Neuronal stem cell (in vitro differentiated cells): ENCODE measurements around the gene LRRC49.
"Not testable (repeated sequence)": the region's sequence is repeated elsewhere in the genome, so short reads cannot be mapped to it uniquely, and the experiment has no call there.

Experiments
- DNase-seq: peaks from one replicate; pipeline ENCODE4 v3.0.0-alpha.2; 2013; ENCODE audit warnings: low spot score
- H2AFZ ChIP-seq: one replicate; pipeline ENCODE4 v1.6.1; 2013; ENCODE audit warnings: mild to moderate bottlenecking, low read length, inconsistent platforms
- H2AK5ac ChIP-seq: 2 replicates; pipeline ENCODE4 v1.6.1; 2013; ENCODE audit warnings: low read depth, mild to moderate bottlenecking, inconsistent platforms, low read length, moderate library complexity, mixed read lengths
- H2BK120ac ChIP-seq: 2 replicates; pipeline ENCODE4 v1.6.1; 2013; ENCODE audit warnings: low read depth, mild to moderate bottlenecking, inconsistent platforms, low read length, moderate library complexity, mixed read lengths
- H2BK12ac ChIP-seq: one replicate; pipeline ENCODE4 v1.6.1; 2013; ENCODE audit warnings: low read length, inconsistent platforms
- H2BK15ac ChIP-seq: 2 replicates; pipeline ENCODE4 v1.6.1; 2013; ENCODE audit warnings: mild to moderate bottlenecking, low read length, inconsistent platforms, mixed read lengths
- H2BK5ac ChIP-seq: one replicate; pipeline ENCODE4 v1.6.1; 2013; ENCODE audit warnings: inconsistent platforms, mild to moderate bottlenecking, low read length, moderate library complexity
- H3K14ac ChIP-seq: one replicate; pipeline ENCODE4 v1.6.1; 2013; ENCODE audit warnings: low read length, inconsistent platforms
- H3K18ac ChIP-seq: 2 replicates; pipeline ENCODE4 v1.6.1; 2013; ENCODE audit warnings: low read length, inconsistent platforms
- H3K23ac ChIP-seq: 2 replicates; pipeline ENCODE4 v1.6.1; 2013; ENCODE audit warnings: low read depth, mild to moderate bottlenecking, mixed read lengths, low read length, inconsistent platforms; ENCODE audit not compliant: poor library complexity
- H3K27ac ChIP-seq: replicated peaks from 3 replicates; pipeline ENCODE4 v1.5.1; 2013; ENCODE audit warnings: low read length, inconsistent platforms
- H3K27me3 ChIP-seq, 3 experiments: 2 replicates each; pipeline ENCODE4 v1.6.1; 2013; ENCODE audit warnings: low read length in 3 of 3, mild to moderate bottlenecking in 2 of 3, inconsistent platforms in 1 of 3, low read depth in 1 of 3, mixed read lengths in 1 of 3, moderate library complexity in 1 of 3; ENCODE audit not compliant: control insufficient read depth in 3 of 3, insufficient read depth in 3 of 3
- H3K36me3 ChIP-seq, 2 donors: replicated peaks in 1 of 2; 2 replicates each; pipeline ENCODE4 v1.6.1; 2013; ENCODE audit warnings: low read length in 2 of 2; ENCODE audit not compliant: control insufficient read depth in 2 of 2, insufficient read depth in 2 of 2
- H3K4ac ChIP-seq: 2 replicates; pipeline ENCODE4 v1.6.1; 2013; ENCODE audit warnings: inconsistent platforms, mild to moderate bottlenecking, low read length, moderate library complexity
- H3K4me1 ChIP-seq, 2 donors: 1 replicate in 1 of 2; 2 replicates in 1 of 2; pipeline ENCODE4 v1.6.1; 2013; ENCODE audit warnings: low read length in 2 of 2, low read depth in 1 of 2; ENCODE audit not compliant: control insufficient read depth in 2 of 2, insufficient read depth in 1 of 2
- H3K4me2 ChIP-seq: one replicate; pipeline ENCODE4 v1.6.1; 2013; ENCODE audit warnings: mild to moderate bottlenecking, low read length, inconsistent platforms; ENCODE audit not compliant: insufficient read depth, poor library complexity, severe bottlenecking
- H3K4me3 ChIP-seq, 2 donors: 2 replicates each; pipeline ENCODE4 v1.5.1; 2013; ENCODE audit warnings: low read length in 2 of 2, mild to moderate bottlenecking in 2 of 2, inconsistent platforms in 1 of 2, moderate library complexity in 1 of 2
- H3K79me1 ChIP-seq: one replicate; pipeline ENCODE4 v1.6.1; 2013; ENCODE audit warnings: low read depth, mild to moderate bottlenecking, inconsistent platforms, low read length, moderate library complexity
- H3K9ac ChIP-seq: one replicate; pipeline ENCODE4 v1.6.1; 2013; ENCODE audit warnings: mild to moderate bottlenecking, low read depth, low read length, inconsistent platforms; ENCODE audit not compliant: poor library complexity
- H3K9me3 ChIP-seq, 2 donors: replicated peaks in 1 of 2; 2 replicates each; pipeline versions ENCODE3 to v1.6.1; 2013; ENCODE audit warnings: low read length in 2 of 2, mild to moderate bottlenecking in 2 of 2, inconsistent platforms in 1 of 2, low read depth in 1 of 2, mixed read lengths in 1 of 2, moderate library complexity in 1 of 2; ENCODE audit not compliant: control insufficient read depth in 2 of 2, insufficient read depth in 1 of 2
- H4K8ac ChIP-seq: one replicate; pipeline ENCODE4 v1.6.1; 2013; ENCODE audit warnings: low read depth, mild to moderate bottlenecking, inconsistent platforms, low read length, moderate library complexity
- H4K91ac ChIP-seq: one replicate; pipeline ENCODE4 v1.6.1; 2013; ENCODE audit warnings: low read length, low read depth, mild to moderate bottlenecking, inconsistent platforms; ENCODE audit not compliant: poor library complexity
- WGBS, 2 donors: extraction: QIAGEN DNeasy Blood & Tissue Kit; methylation state at CpG; one replicate each; pipeline ENCODE4 v1.1.7; 2013; ENCODE audit warnings: missing lambda C conversion rate in 2 of 2, mixed read lengths in 1 of 2; ENCODE audit not compliant: insufficient read length in 2 of 2, insufficient replicate concordance in 1 of 2; ENCODE audit errors: extremely low coverage in 2 of 2; 5-methylcytosine and 5-hydroxymethylcytosine counted together

LRRC49 gene

DNA sequence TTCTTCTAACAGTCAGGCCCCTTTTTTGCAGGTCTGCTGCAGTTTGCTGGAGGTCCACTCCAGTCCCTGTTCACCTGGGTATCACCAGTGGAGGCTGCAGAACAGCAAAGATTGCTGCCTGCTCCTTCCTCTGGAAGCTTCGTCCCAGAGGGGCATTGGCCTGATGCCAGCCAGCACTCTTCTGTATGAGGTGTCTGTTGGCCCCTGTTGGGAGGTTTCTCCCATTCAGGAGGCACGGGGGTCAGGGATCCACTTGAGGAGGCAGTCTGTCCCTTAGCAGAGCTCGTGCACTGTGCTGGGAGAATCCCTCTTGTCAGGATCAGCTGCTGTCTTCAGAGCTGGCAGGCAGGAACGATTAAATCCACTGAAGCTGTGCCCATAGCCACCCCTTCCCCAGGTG lies 138.6 kb downstream of the LRRC49 start:
- H3K4me3 ChIP-seq, H3K14ac ChIP-seq, H4K8ac ChIP-seq, H2BK5ac ChIP-seq, H4K91ac ChIP-seq, H2BK12ac ChIP-seq, H3K9me3 ChIP-seq, H3K9ac ChIP-seq, H3K79me1 ChIP-seq, H3K4me1 ChIP-seq, H3K4me2 ChIP-seq, H3K4ac ChIP-seq, H2AK5ac ChIP-seq, H3K27ac ChIP-seq, H2BK15ac ChIP-seq, H2BK120ac ChIP-seq, H3K27me3 ChIP-seq, H3K23ac ChIP-seq, H2AFZ ChIP-seq, H3K36me3 ChIP-seq, H3K18ac ChIP-seq, DNase-seq: not testable (repeated sequence)
- WGBS, 2 donors = no CpG with 5 or more reads among the region's 4 CpGs

DNA sequence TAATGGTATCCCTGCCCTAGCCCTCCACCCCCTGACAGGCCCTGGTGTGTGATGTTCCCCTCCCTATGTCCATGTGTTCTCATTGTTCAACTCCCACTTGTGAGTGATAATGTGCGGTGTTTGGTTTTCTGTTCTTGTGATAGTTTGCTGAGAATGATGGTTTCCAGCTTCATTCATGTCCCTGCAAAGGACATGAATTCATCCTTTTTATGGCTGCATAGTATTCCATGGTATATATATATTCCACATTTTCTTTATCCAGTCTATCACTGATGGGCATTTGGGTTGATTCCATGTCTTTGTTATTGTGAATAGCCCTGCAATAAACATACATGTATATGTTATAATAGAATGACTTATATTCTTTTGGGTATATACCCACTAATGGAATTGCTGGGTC lies 142.9 kb downstream of the LRRC49 start:
- H3K14ac ChIP-seq, H3K23ac ChIP-seq, H2BK5ac ChIP-seq, H3K4me3 ChIP-seq, H3K27me3 ChIP-seq, H4K8ac ChIP-seq, H2BK15ac ChIP-seq, H3K9ac ChIP-seq, H3K36me3 ChIP-seq, H3K79me1 ChIP-seq, H3K4ac ChIP-seq, H3K4me2 ChIP-seq, H2BK120ac ChIP-seq, DNase-seq, H2BK12ac ChIP-seq, H3K18ac ChIP-seq, H3K27ac ChIP-seq, H4K91ac ChIP-seq, H2AK5ac ChIP-seq, H2AFZ ChIP-seq, H3K9me3 ChIP-seq, H3K4me1 ChIP-seq: not testable (repeated sequence)
- no CpG with 5 or more reads among the region's 1 CpG for WGBS, 2 donors

DNA sequence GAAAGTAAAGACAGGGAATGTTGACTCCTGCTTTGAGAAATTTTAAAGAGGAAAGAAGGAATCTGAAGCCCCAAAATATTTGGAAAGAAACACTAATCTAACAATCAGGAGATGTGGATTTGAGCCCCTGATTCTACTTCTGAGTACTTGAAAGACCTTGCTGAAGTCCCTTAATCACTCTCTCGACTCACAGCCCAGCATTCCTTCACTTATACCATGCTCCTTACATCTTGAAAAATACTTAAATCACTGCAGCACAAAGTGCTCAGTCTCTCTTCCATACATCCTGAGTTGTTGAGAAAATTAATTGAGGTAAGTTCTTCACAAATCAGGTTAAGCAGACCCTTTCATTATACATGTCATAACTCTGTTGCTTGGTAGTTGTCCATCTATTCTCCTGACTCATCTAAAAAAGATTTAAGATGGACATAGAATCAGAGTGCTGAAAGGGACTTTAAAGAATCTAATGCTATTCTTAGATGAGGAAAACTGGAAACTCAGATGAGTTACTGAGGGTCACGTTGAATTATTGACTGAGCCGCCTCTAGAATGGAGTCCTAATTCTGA lies 149.8 kb downstream of the LRRC49 start:
- H3K79me1 ChIP-seq = no peaks in the 10 kb centered on the region
- H2AK5ac ChIP-seq = no peak overlapping the region
- peaks cover under 1 to 2% of the 10 kb centered on the region in 2 donors for H3K36me3 ChIP-seq
- H3K18ac ChIP-seq = no peak overlapping the region
- no peaks in the 10 kb centered on the region for H3K27me3 ChIP-seq
- no CpG with 5 or more reads among the region's 3 CpGs for WGBS, 2 donors
- H4K91ac ChIP-seq = no peak overlapping the region
- no peak overlapping the region for H2BK5ac ChIP-seq
- H3K23ac ChIP-seq = no peak overlapping the region
- no peak overlapping the region for H2BK12ac ChIP-seq
- H2BK120ac ChIP-seq = no peak overlapping the region
- H2AFZ ChIP-seq = no peak overlapping the region
- H3K14ac ChIP-seq = no peak overlapping the region
- no peak overlapping the region for H4K8ac ChIP-seq
- H3K4me3 ChIP-seq = no peak overlapping the region
- no peak overlapping the region for H3K9ac ChIP-seq
- no peak overlapping the region for H3K4me2 ChIP-seq
- no peaks in the 10 kb centered on the region for H3K4me1 ChIP-seq
- no peak overlapping the region for H3K27ac ChIP-seq
- H3K9me3 ChIP-seq = no peaks in the 10 kb centered on the region
- no peak for DNase-seq
- H3K4ac ChIP-seq = no peak overlapping the region
- no peak overlapping the region for H2BK15ac ChIP-seq

DNA sequence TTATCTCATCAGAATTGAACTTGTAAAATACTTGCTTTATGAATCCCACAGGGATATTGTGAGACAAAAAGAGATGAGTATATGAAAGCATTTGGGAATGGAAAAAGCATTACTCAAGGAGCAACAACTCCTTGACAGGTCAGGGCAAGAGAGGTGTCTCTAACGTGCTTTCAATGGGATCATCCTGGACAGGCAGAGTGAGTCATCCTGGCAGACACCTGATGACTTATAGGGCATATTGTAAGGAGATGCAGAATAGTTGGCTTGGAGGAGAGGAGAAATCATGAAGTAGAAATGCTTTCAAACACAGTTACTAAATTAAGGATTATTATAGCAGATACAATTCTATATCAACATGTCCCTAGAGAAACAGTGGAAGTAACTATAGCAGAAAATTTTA lies 150.7 kb downstream of the LRRC49 start:
- no peak overlapping the region for H2AK5ac ChIP-seq
- H3K4me2 ChIP-seq = no peak overlapping the region
- H2AFZ ChIP-seq = no peak overlapping the region
- H3K9ac ChIP-seq = no peak overlapping the region
- no peak overlapping the region for H2BK12ac ChIP-seq
- WGBS, 2 donors = no CpG with 5 or more reads among the region's 1 CpG
- H4K8ac ChIP-seq = no peak overlapping the region
- H3K4me1 ChIP-seq = no peaks in the 10 kb centered on the region
- no peak overlapping the region for H3K4ac ChIP-seq
- no peak overlapping the region for H2BK5ac ChIP-seq
- no peaks in the 10 kb centered on the region for H3K9me3 ChIP-seq
- no peak overlapping the region for H3K27ac ChIP-seq
- H3K18ac ChIP-seq = no peak overlapping the region
- no peak overlapping the region for H3K23ac ChIP-seq
- H2BK120ac ChIP-seq = no peak overlapping the region
- no peak overlapping the region for H3K4me3 ChIP-seq
- H3K27me3 ChIP-seq = no peaks in the 10 kb centered on the region
- no peak overlapping the region for H2BK15ac ChIP-seq
- H3K36me3 ChIP-seq = peaks cover 0 to 2% of the 10 kb centered on the region in 2 donors
- no peak for DNase-seq
- H4K91ac ChIP-seq = no peak overlapping the region
- H3K79me1 ChIP-seq = no peaks in the 10 kb centered on the region
- H3K14ac ChIP-seq = no peak overlapping the region
